Measurements from ENCODE around the gene ROR1. TPM values are rescaled to one million over a fixed set of nuclear protein-coding genes. Genes with fewer than 3 reads are reported as not detected.
A peak's percentile ranks its signal among the peaks of the same experiment; 100 is the strongest.

The ROR1 gene
- total RNA-seq, 1 experiment from 2014 or later, result 56.3 TPM

GRCh38 chr1:63774617-63775417, 1.0 kb downstream of the ROR1 start:
- H3K36me3 Mint-ChIP-seq, result no peaks in the 10 kb centered on the region
- no peaks in the 10 kb centered on the region for H3K9me3 Mint-ChIP-seq
- H3K4me3 Mint-ChIP-seq, result peak overlapping the region; percentile 95
- no peaks in the 10 kb centered on the region for H3K27me3 Mint-ChIP-seq (ENCODE audit: low read depth)
- ChIA-PET CTCF (interaction anchor here (0.6 to 3.7 kb wide), 12 partner anchors 11 to 147 kb away, joined by 3 to 18 read pairs (median 5); no protein-coding TSS in a partner anchor), POLR2A (interaction anchor here (0.9 to 1.6 kb wide), 5 partner anchors 16 to 139 kb away, joined by 3 to 4 read pairs (median 3); no protein-coding TSS in a partner anchor)
- H3K27ac Mint-ChIP-seq, result peak overlapping the region; percentile 99
- H3K4me1 Mint-ChIP-seq, result peaks cover 66% of the 10 kb centered on the region
- DNase-seq (ENCODE audit: low spot score), result peak; percentile 72
- ATAC-seq, result peak; percentile 40
- TF ChIP-seq ZNF423 (CRISPR knock-in tag; IDR thresholded peaks at IDR 0.05), result peak; percentile 88
- no peak for TF ChIP-seq ATF3 (CRISPR knock-in tag; conservative IDR thresholded peaks at IDR 0.05)
- TF ChIP-seq SOX15 (CRISPR knock-in tag; IDR thresholded peaks at IDR 0.05), result no peak
- TF ChIP-seq CREM (CRISPR knock-in tag; IDR thresholded peaks at IDR 0.05), result no peak; the same call in none of the 2 replicates
- no peak for TF ChIP-seq OVOL2 (CRISPR knock-in tag; IDR thresholded peaks at IDR 0.05; ENCODE audit: borderline replicate concordance)
- TF ChIP-seq ZNF121 (CRISPR knock-in tag; IDR thresholded peaks at IDR 0.05), result no peak
- peak; percentile 64; the same call in 1 of the 2 replicates for TF ChIP-seq RELA (CRISPR knock-in tag; IDR thresholded peaks at IDR 0.05; ENCODE audit: borderline replicate concordance)
- TF ChIP-seq E2F1 (CRISPR knock-in tag; IDR thresholded peaks at IDR 0.05), result no peak
- TF ChIP-seq ZMAT4 (CRISPR knock-in tag; IDR thresholded peaks at IDR 0.05), result no peak
- no peak for TF ChIP-seq SMAD4 (CRISPR knock-in tag; IDR thresholded peaks at IDR 0.05)
- TF ChIP-seq TEAD1 (CRISPR knock-in tag; IDR thresholded peaks at IDR 0.05), result peak; percentile 43; the same call in 1 of the 2 replicates
- TF ChIP-seq ZNF512 (CRISPR knock-in tag; IDR thresholded peaks at IDR 0.05; ENCODE audit: borderline replicate concordance), result no peak
- no peak for TF ChIP-seq TCF7 (CRISPR knock-in tag; IDR thresholded peaks at IDR 0.05; ENCODE audit: low read depth)
- TF ChIP-seq JUN (CRISPR knock-in tag; IDR thresholded peaks at IDR 0.05), result no peak
- peak; percentile 41; the same call in 1 of the 2 replicates for TF ChIP-seq ETV6 (CRISPR knock-in tag; IDR thresholded peaks at IDR 0.05)
- TF ChIP-seq HMGXB4 (CRISPR knock-in tag; IDR thresholded peaks at IDR 0.05), result peak; percentile 65
- TF ChIP-seq SP1 (CRISPR knock-in tag; conservative IDR thresholded peaks at IDR 0.05), result 0 out of 2 replicates have a peak, but pooled peaks have one; percentile 18
- TF ChIP-seq FOXK1 (CRISPR knock-in tag; IDR thresholded peaks at IDR 0.05), result peak; percentile 61; the same call in 1 of the 2 replicates
- TF ChIP-seq MAX (CRISPR knock-in tag; IDR thresholded peaks at IDR 0.05), result no peak
- 0 out of 2 replicates have a peak, but pooled peaks have one; percentile 0 for TF ChIP-seq EMX1 (CRISPR knock-in tag; IDR thresholded peaks at IDR 0.05)
- TF ChIP-seq NR1H2 (CRISPR knock-in tag; IDR thresholded peaks at IDR 0.05), result no peak
- no peak for TF ChIP-seq CBFB (CRISPR knock-in tag; IDR thresholded peaks at IDR 0.05; ENCODE audit: low read depth)
- TF ChIP-seq FOXP4 (CRISPR knock-in tag; IDR thresholded peaks at IDR 0.05), result peak; percentile 16; the same call in 1 of the 2 replicates
- TF ChIP-seq E2F5 (CRISPR knock-in tag; IDR thresholded peaks at IDR 0.05), result no peak
